Motor neuron (in vitro differentiated cells): ENCODE results near the gene PITRM1. TPM values are rescaled to one million over a fixed set of nuclear protein-coding genes. Genes with fewer than 3 reads are reported as not detected.

Experiments used
- ATAC-seq, 8 experiments: fragments of 200-7000 bp; cut with Tn5 transposase; replicated peaks in 6 of 8; 2 replicates each; pipeline ENCODE4 v1.8.0; 2021; ENCODE audit warnings: mild to moderate bottlenecking in 8 of 8, moderate library complexity in 8 of 8
- H3K27ac ChIP-seq, 2 donors: fragments of 250-450 bp; sonication (Bioruptor Pico); 2 replicates each; pipeline ENCODE4 v1.9.0; 2021; ENCODE audit warnings: antibody characterized with exemption in 2 of 2, mild to moderate bottlenecking in 2 of 2, moderate library complexity in 1 of 2
- H3K4me1 ChIP-seq, 2 donors: fragments of 250-450 bp; sonication (Bioruptor Pico); replicated peaks in 1 of 2; 2 replicates each; pipeline ENCODE4 v1.6.1; 2021; ENCODE audit warnings: antibody characterized with exemption in 2 of 2, mild to moderate bottlenecking in 2 of 2, moderate library complexity in 1 of 2
- H3K4me3 ChIP-seq, 5 donors: fragments of 250-450 bp; sonication (Bioruptor Pico); 2 replicates each; pipeline ENCODE4 v1.9.0; 2021; ENCODE audit warnings: antibody characterized with exemption in 5 of 5, mild to moderate bottlenecking in 5 of 5, moderate library complexity in 4 of 5
- WGBS, 10 experiments: fragments of 450-650 bp; shearing (Covaris generic); methylation state at CpG; one replicate each; pipeline ENCODE4 v1.0.0; 2022; 5-methylcytosine and 5-hydroxymethylcytosine counted together
- in situ Hi-C, 9 experiments: fragments of 400-800 bp; cut with MboI; loops; one replicate each; pipeline ENCODE4 v1.15.0; 2021; ENCODE audit warnings: low sequenced_read_pairs in 9 of 9, low pct_unique_long_range_greater_than_20kb in 2 of 9; ENCODE audit not compliant: unreplicated experiment in 9 of 9
- total RNA-seq, 8 experiments: library from RNA; unstranded; fragments of 300-600 nt; gene quantifications; 2 replicates each; pipeline versions ENCODE4 v1.2.3 to v1.2.4, GENCODE V29; 2022

Gene PITRM1
- total RNA-seq, 8 experiments from 2014 or later = 33.2 to 153 (median 56.6) TPM

DNA sequence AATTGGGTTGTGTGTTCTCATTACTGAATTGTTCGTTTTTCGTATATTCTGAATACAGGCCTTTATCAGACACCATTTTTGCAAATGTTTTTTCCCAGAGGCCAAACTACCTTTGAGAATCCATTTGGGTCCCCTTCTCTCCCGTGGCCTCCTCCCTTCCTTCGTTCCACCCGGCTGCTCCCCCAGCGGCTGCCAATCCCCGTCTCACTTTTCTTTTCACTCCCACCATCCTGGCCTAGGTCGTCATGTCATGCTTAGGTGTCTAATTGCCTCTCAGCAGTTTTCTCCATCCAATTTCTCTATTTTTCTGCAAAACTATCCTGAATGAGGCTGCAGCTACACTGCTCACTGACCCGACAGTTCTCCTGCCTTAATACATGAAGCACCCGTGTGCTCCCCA is 17.9 kb downstream of the PITRM1 start:
- no peak for ATAC-seq
- no peak overlapping the region for H3K4me3 ChIP-seq
- in situ Hi-C loops = no loop called here
- no peak overlapping the region for H3K27ac ChIP-seq
- no peaks in the 10 kb centered on the region for H3K4me1 ChIP-seq
- WGBS, 10 experiments = 76 to 100% (median 96%) methylated on average over 1 to 9 of the region's 10 CpGs; no CpG with 5 or more reads in 2 of the 10 experiments

DNA sequence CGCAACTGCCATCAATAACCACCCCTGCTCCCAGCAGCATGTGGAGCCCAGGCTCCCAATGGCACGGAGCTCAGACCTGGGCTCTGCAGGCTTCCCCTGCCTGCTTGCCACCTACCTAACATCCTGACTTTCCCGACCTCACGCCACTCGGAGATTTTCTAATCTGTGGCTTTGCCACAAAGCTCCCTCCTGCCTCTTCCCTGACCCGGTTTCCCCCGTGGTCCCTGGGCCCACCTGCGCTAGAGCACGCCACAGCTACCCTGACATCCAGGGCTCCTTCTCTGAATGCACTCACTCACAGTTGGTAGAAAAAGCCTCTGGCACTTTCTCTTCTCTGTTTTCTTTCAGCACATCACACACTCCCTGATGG is 20.0 kb downstream of the PITRM1 start:
- no peaks in the 10 kb centered on the region for H3K4me1 ChIP-seq
- WGBS, 10 experiments = 85 to 100% (median 100%) methylated on average over 1 to 7 of the region's 9 CpGs; no CpG with 5 or more reads in 3 of the 10 experiments
- in situ Hi-C loops = no loop called here
- H3K27ac ChIP-seq = no peak overlapping the region
- no peak for ATAC-seq
- no peak overlapping the region for H3K4me3 ChIP-seq

- no peak overlapping the region for H3K27ac ChIP-seq
- no peak overlapping the region for H3K4me3 ChIP-seq
- no peaks in the 10 kb centered on the region for H3K4me1 ChIP-seq
- 71 to 100% (median 98%) methylated on average over 1 to 5 of the region's 13 CpGs; no CpG with 5 or more reads in 2 of the 10 experiments for WGBS, 10 experiments
- ATAC-seq = peak in 1 of 8 experiments; percentile 13
- in situ Hi-C loops = no loop called here
Observed at GRCh38 chr10:3151889-3152565, 20.6 kb downstream of the PITRM1 start.

GRCh38 chr10:3150961-3151360 is 21.6 kb downstream of the PITRM1 start:
- ATAC-seq = no peak
- Histone ChIP-seq H3K4me1 (no peaks in the 10 kb centered on the region), H3K4me3 (no peak overlapping the region), H3K27ac (no peak overlapping the region)
- WGBS, 10 experiments = 79 to 100% (median 91%) methylated on average over 2 to 13 of the region's 14 CpGs; no CpG with 5 or more reads in 2 of the 10 experiments
- in situ Hi-C loops = no loop called here

DNA sequence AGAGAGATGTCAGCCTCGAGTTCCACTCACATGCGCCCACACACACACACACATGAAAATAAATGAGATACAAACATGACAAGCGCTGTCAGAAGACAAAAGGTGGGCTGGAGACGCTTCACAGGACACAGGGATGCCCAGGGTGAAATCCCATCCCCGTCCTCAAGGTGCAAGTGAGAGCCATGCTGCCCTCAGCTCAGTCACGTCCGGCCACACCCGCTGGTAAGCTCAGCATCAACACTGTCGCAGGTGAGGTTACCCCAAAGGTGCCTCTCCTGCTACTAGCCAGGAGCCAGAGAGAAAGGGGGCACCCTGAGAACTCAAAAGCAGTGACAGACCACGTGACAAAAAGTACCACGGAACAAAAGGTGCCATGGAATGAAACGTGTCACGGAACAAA is 22.2 kb downstream of the PITRM1 start:
- H3K4me1 ChIP-seq = no peaks in the 10 kb centered on the region
- ATAC-seq = no peak
- in situ Hi-C loops = no loop called here
- H3K27ac ChIP-seq = no peak overlapping the region
- 80 to 100% (median 91%) methylated on average over 1 to 12 of the region's 13 CpGs; no CpG with 5 or more reads in 3 of the 10 experiments for WGBS, 10 experiments
- H3K4me3 ChIP-seq = no peak overlapping the region

- no peak overlapping the region for H3K27ac ChIP-seq
- WGBS, 10 experiments = 83 to 100% (median 95%) methylated on average over 2 to 9 of the region's 11 CpGs; no CpG with 5 or more reads in 4 of the 10 experiments
- in situ Hi-C loops = no loop called here
- ATAC-seq = no peak
- H3K4me1 ChIP-seq = no peaks in the 10 kb centered on the region
- no peak overlapping the region for H3K4me3 ChIP-seq
Observed at GRCh38 chr10:3149918-3150317, 22.7 kb downstream of the PITRM1 start.

GRCh38 chr10:3148994-3149393 is 23.6 kb downstream of the PITRM1 start:
- Histone ChIP-seq H3K4me3 (no peak overlapping the region), H3K4me1 (no peaks in the 10 kb centered on the region), H3K27ac (no peak overlapping the region)
- no peak for ATAC-seq
- 0 to 100% (median 90%) methylated on average over 1 to 4 of the region's 9 CpGs; no CpG with 5 or more reads in 4 of the 10 experiments for WGBS, 10 experiments
- in situ Hi-C loops = no loop called here

DNA sequence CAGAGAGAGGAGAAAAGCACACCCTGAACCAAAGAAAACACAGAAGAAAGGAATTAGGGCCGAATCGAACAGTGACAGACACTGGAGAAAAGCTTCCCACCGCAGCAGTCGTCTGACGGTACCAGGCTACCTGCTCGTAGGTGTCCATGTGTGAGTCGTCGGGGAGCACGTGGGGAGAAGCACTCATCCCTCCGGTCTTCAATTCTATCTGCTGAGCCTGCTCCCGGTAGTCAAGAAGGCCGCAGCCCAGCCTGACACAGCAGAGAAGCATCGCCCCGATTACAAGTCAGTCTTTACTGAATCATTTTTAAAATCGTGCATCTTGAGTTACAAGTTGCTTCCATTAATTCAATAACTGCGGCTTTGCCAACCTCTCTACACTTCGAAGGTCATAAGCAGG is 24.5 kb downstream of the PITRM1 start:
- Histone ChIP-seq H3K4me3 (no peak overlapping the region), H3K27ac (no peak overlapping the region), H3K4me1 (no peaks in the 10 kb centered on the region)
- ATAC-seq = no peak
- 73 to 100% (median 92%) methylated on average over 1 to 15 of the region's 17 CpGs; no CpG with 5 or more reads in 3 of the 10 experiments for WGBS, 10 experiments
- in situ Hi-C loops = no loop called here

- H3K4me1 ChIP-seq = no peaks in the 10 kb centered on the region
- in situ Hi-C loops = no loop called here
- no peak overlapping the region for H3K4me3 ChIP-seq
- no peak for ATAC-seq
- no peak overlapping the region for H3K27ac ChIP-seq
- 44 to 100% (median 91%) methylated on average over 1 to 11 of the region's 17 CpGs for WGBS, 10 experiments
Observed at GRCh38 chr10:3147117-3147820, 25.3 kb downstream of the PITRM1 start.

- WGBS, 10 experiments = 40 to 100% (median 94%) methylated on average over 1 to 8 of the region's 8 CpGs; no CpG with 5 or more reads in 1 of the 10 experiments
- Histone ChIP-seq H3K4me1 (no peaks in the 10 kb centered on the region), H3K27ac (no peak overlapping the region), H3K4me3 (no peak overlapping the region)
- in situ Hi-C loops = no loop called here
- ATAC-seq = no peak
Observed at GRCh38 chr10:3146289-3146688, 26.3 kb downstream of the PITRM1 start.

GRCh38 chr10:3145366-3145765 is 27.2 kb downstream of the PITRM1 start:
- no peak for ATAC-seq
- in situ Hi-C loops = no loop called here

DNA sequence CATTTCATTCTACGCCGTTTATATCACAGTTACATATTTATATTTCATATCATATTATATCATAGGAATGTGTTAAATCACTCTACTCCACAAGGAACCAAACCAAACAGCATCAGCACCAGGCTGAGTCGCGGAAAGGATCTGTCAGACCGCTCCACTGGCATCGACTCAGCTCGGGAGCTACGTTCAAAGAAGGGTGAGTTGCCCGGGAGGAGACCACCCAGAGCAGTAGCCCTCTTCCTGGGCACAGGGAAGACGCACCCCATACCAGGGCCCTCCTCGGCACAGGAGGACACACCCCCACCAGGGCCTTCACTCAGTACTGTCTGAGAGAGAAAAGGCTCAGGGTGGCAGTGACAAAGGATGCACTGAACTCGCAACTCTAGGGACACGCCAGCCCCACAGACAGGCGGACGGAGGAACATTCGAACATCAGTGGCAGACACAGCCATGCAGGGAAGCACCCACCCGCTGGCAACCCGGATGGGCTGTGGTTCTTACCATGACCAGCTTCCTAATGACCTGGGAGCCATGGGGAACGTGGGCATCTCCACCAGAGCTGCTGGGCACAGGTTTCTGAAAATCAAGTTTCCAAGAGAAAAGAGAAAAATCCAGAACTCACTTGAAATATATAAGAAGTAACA is 28.7 kb downstream of the PITRM1 start:
- Histone ChIP-seq H3K4me3 (no peak overlapping the region), H3K27ac (no peak overlapping the region), H3K4me1 (no peaks in the 10 kb centered on the region)
- ATAC-seq = peak in 1 of 8 experiments; percentile 17
- in situ Hi-C loops = no loop called here
- WGBS, 10 experiments = 82 to 100% (median 92%) methylated on average over 2 to 17 of the region's 19 CpGs; no CpG with 5 or more reads in 3 of the 10 experiments

More at GRCh38 chr10:3145366-3145765, 27.2 kb downstream of the PITRM1 start:
- H3K27ac ChIP-seq = no peak overlapping the region
- 89 to 100% (median 98%) methylated on average over 1 to 16 of the region's 18 CpGs; no CpG with 5 or more reads in 2 of the 10 experiments for WGBS, 10 experiments
- H3K4me1 ChIP-seq = no peaks in the 10 kb centered on the region
- no peak overlapping the region for H3K4me3 ChIP-seq

DNA sequence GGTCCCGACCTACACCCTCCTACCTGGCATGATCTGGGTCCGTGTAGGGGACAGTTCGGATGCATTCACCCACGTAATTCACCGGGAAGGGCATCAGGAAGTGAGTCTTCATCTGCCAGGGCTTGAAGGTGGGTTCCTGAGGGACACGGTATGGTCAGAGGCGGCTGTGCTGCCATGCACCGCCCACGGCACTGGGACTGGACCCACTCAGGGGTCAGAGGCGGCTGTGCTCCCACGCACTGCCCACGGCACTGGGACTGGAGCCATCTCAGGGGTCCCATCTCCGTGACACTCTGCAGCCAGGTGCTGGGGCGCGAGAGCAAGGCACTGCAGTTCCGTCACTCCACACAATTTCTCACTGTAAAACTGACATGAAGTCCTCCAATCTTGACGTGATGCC is 29.2 kb downstream of the PITRM1 start:
- in situ Hi-C loops = no loop called here
- Histone ChIP-seq H3K4me1 (no peaks in the 10 kb centered on the region), H3K4me3 (no peak overlapping the region), H3K27ac (no peak overlapping the region)
- WGBS, 10 experiments = 60 to 100% (median 93%) methylated on average over 1 to 6 of the region's 17 CpGs; no CpG with 5 or more reads in 2 of the 10 experiments
- ATAC-seq = no peak
